Lower lobe of right lung (tissue), 2 donors: ENCODE results near the gene WDR48. TPM values are rescaled to one million over a fixed set of nuclear protein-coding genes. Genes with fewer than 3 reads are reported as not detected.
A peak's percentile ranks its signal among the peaks of the same experiment; 100 is the strongest.

Source experiments
- ATAC-seq, 2 donors: fragments of 200-7000 bp; cut with Tn5 transposase; one replicate each; pipeline ENCODE4 v1.9.1; 2020 to 2022; ENCODE audit warnings: mild to moderate bottlenecking in 2 of 2, moderate library complexity in 2 of 2
- DNase-seq: peaks from one replicate; pipeline ENCODE4 v3.0.0-alpha.2; 2020
- H3K27ac ChIP-seq: fragments of 200-600 bp; one replicate; pipeline ENCODE4 v1.8.0; 2022
- H3K27me3 ChIP-seq: fragments of 200-600 bp; one replicate; pipeline ENCODE4 v1.8.0; 2022; ENCODE audit warnings: low read depth
- H3K36me3 ChIP-seq: fragments of 200-600 bp; one replicate; pipeline ENCODE4 v1.8.0; 2022; ENCODE audit warnings: mild to moderate bottlenecking
- H3K4me1 ChIP-seq: fragments of 200-600 bp; one replicate; pipeline ENCODE4 v1.8.0; 2022
- H3K4me3 ChIP-seq: fragments of 200-600 bp; one replicate; pipeline ENCODE4 v1.8.0; 2022; ENCODE audit warnings: mild to moderate bottlenecking
- H3K9me3 ChIP-seq: fragments of 200-600 bp; one replicate; pipeline ENCODE4 v1.8.0; 2022
- intact Hi-C: fragments of 100-400 bp; cut with DNase I; formaldehyde crosslinking; loops from one replicate; pipeline ENCODE4 v1.11.0; 2022
- total RNA-seq: library from RNA; stranded (reverse); fragmentation: NEBNext Ultra II Directional; extraction: Animal tissue kit (Norgen Biotek cat#: 25700); gene quantifications from one replicate; pipeline ENCODE4 v1.2.1, GENCODE V29; 2021
- TF ChIP-seq, protein P1 (sequence below): fragments of 200-600 bp; IDR thresholded peaks from one replicate; pipeline ENCODE4 v1.8.0; 2022; ENCODE audit warnings: antibody characterized with exemption, mild to moderate bottlenecking
- donor health status: DM: no; HTN: yes; CAD: no; lungs with severe emphysema.

Gene WDR48
- total RNA-seq, 1 donor from 2014 or later = 44.2 TPM

- H3K27ac ChIP-seq = no peak overlapping the region
- ATAC-seq = no peak
- H3K9me3 ChIP-seq = no peaks in the 10 kb centered on the region
- no peaks in the 10 kb centered on the region for H3K4me1 ChIP-seq
- no peak for DNase-seq
- TF ChIP-seq, protein P1, sequence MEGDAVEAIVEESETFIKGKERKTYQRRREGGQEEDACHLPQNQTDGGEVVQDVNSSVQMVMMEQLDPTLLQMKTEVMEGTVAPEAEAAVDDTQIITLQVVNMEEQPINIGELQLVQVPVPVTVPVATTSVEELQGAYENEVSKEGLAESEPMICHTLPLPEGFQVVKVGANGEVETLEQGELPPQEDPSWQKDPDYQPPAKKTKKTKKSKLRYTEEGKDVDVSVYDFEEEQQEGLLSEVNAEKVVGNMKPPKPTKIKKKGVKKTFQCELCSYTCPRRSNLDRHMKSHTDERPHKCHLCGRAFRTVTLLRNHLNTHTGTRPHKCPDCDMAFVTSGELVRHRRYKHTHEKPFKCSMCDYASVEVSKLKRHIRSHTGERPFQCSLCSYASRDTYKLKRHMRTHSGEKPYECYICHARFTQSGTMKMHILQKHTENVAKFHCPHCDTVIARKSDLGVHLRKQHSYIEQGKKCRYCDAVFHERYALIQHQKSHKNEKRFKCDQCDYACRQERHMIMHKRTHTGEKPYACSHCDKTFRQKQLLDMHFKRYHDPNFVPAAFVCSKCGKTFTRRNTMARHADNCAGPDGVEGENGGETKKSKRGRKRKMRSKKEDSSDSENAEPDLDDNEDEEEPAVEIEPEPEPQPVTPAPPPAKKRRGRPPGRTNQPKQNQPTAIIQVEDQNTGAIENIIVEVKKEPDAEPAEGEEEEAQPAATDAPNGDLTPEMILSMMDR = no peak
- no peak overlapping the region for H3K4me3 ChIP-seq
- H3K27me3 ChIP-seq = no peaks in the 10 kb centered on the region
- H3K36me3 ChIP-seq = peaks cover 39% of the 10 kb centered on the region
- intact Hi-C loops = no loop called here
Measured at GRCh38 chr3:39063143-39063542, 11.3 kb downstream of the WDR48 start.

DNA sequence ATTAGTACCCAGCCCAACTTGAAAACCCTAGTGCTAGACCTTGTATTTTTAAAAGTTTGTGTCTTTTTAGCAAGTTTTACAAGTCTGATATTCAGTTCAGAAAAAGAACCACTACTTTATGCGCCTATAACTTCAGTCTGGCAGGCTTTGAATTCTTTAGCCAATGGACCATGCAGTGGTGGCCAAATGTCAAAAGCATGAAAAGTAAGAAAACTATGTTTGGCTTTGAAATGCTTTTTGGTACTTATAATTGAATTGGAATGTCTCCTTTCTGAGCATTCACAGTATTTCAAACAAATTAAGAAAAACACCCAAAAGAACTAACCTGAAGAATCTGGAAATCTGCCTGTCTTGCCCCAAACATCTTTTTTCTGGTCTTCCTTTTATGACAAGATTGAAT lies 12.8 kb downstream of the WDR48 start:
- Histone ChIP-seq H3K27me3 (no peaks in the 10 kb centered on the region), H3K9me3 (no peaks in the 10 kb centered on the region), H3K36me3 (peaks cover 54% of the 10 kb centered on the region), H3K4me1 (no peaks in the 10 kb centered on the region), H3K4me3 (no peak overlapping the region), H3K27ac (no peak overlapping the region)
- DNase-seq (no peak), ATAC-seq (no peak)
- intact Hi-C loops = no loop called here
- TF ChIP-seq, protein P1 = no peak

GRCh38 chr3:39065197-39065596 lies 13.4 kb downstream of the WDR48 start:
- no peak for DNase-seq
- ATAC-seq = peak in 1 of 2 donors; percentile 61
- Histone ChIP-seq H3K9me3 (no peaks in the 10 kb centered on the region), H3K4me1 (no peaks in the 10 kb centered on the region), H3K27ac (no peak overlapping the region), H3K27me3 (no peaks in the 10 kb centered on the region), H3K4me3 (no peak overlapping the region), H3K36me3 (peaks cover 59% of the 10 kb centered on the region)
- TF ChIP-seq, protein P1 = peak; percentile 36
- intact Hi-C loops = no loop called here

GRCh38 chr3:39067286-39067685 lies 15.5 kb downstream of the WDR48 start:
- ATAC-seq (no peak), DNase-seq (no peak)
- H3K9me3 ChIP-seq = no peaks in the 10 kb centered on the region
- no peaks in the 10 kb centered on the region for H3K4me1 ChIP-seq
- TF ChIP-seq, protein P1 = no peak
- intact Hi-C loops = no loop called here
- no peaks in the 10 kb centered on the region for H3K27me3 ChIP-seq
- H3K4me3 ChIP-seq = no peak overlapping the region
- no peak overlapping the region for H3K27ac ChIP-seq
- peaks cover 78% of the 10 kb centered on the region for H3K36me3 ChIP-seq

DNA sequence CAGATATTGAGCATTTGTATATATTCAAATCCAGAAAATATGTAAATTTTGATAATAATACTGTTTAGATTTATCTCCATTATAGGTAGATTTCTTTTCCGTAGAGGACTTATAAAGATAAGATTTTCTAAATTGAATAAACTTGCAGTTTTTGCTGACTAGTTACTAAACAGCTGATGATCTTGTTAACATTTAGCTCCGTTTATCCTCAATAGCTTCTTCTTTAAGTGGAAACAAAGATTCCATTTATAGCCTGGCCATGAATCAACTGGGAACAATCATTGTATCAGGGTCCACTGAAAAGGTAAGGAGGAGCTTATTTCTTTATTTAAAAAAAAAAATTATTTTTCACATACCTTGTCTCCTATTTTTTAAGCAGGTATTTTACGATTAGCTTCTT lies 16.7 kb downstream of the WDR48 start:
- no peak for ATAC-seq
- peaks cover 82% of the 10 kb centered on the region for H3K36me3 ChIP-seq

More for the DNA sequence above, 16.7 kb downstream of the WDR48 start:
- Histone ChIP-seq H3K27ac (no peak overlapping the region), H3K9me3 (no peaks in the 10 kb centered on the region), H3K27me3 (no peaks in the 10 kb centered on the region), H3K4me1 (no peaks in the 10 kb centered on the region), H3K4me3 (no peak overlapping the region)
- intact Hi-C loops = no loop called here
- TF ChIP-seq, protein P1 = no peak
- DNase-seq = no peak
